ENCODE results near the gene PBRM1. TPM values are rescaled to one million over a fixed set of nuclear protein-coding genes. Genes with fewer than 3 reads are reported as not detected.

The PBRM1 gene
- polyA plus RNA-seq, 3 donors, result 26.1 to 72.9 (median 38.0) TPM

DNA sequence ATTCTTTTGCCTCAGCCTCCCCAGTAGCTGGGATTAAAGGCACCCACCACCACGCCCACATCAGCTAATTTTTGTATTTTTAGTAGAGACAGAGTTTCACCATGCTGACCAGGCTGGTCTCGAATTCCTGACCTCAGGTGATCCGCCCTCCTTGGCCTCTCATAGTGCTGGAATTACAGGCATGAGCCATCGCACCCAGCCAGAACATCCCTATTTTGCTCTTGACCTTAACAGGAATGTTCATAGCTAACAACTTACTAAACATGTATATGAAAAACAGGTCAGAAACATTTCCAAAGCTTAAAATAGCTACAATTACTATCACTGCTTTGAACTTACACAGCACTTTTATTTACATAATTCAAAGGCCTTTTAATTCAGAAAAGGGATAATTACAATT lies 115.6 kb downstream of the PBRM1 start:
- TF ChIP-seq, protein P1, sequence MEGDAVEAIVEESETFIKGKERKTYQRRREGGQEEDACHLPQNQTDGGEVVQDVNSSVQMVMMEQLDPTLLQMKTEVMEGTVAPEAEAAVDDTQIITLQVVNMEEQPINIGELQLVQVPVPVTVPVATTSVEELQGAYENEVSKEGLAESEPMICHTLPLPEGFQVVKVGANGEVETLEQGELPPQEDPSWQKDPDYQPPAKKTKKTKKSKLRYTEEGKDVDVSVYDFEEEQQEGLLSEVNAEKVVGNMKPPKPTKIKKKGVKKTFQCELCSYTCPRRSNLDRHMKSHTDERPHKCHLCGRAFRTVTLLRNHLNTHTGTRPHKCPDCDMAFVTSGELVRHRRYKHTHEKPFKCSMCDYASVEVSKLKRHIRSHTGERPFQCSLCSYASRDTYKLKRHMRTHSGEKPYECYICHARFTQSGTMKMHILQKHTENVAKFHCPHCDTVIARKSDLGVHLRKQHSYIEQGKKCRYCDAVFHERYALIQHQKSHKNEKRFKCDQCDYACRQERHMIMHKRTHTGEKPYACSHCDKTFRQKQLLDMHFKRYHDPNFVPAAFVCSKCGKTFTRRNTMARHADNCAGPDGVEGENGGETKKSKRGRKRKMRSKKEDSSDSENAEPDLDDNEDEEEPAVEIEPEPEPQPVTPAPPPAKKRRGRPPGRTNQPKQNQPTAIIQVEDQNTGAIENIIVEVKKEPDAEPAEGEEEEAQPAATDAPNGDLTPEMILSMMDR (IDR thresholded peaks at IDR 0.05), result no peak
- Mint-ChIP-seq H3K4me3 (no peak overlapping the region), H3K9me3 (peaks cover 0 to 3% (median 0%) of the 10 kb centered on the region in 7 donors), H3K27ac (peak overlapping the region in 2 of 7 donors; percentile 46 to 74), H3K4me1 (no peaks in the 10 kb centered on the region), H3K36me3 (peaks cover 57 to 87% of the 10 kb centered on the region in 2 donors), H3K27me3 (ENCODE audit: low read depth in 3 of 3) (peaks cover 0 to 1% (median 0%) of the 10 kb centered on the region in 3 donors)
- Histone ChIP-seq H3K27me3 (ENCODE audit: control insufficient read depth in 2 of 2, insufficient read depth in 2 of 2, low read length in 2 of 2) (no peaks in the 10 kb centered on the region), H3K4me3 (replicated peaks in 1 of 3; ENCODE audit: low read depth in 2 of 3, low read length in 3 of 3) (no peak overlapping the region), H3K27ac (ENCODE audit: low read depth in 1 of 2, low read length in 2 of 2) (no peak overlapping the region), H3K9ac (ENCODE audit: insufficient read depth, low read length, poor library complexity, severe bottlenecking) (no peak overlapping the region), H3K36me3 (replicated peaks in 1 of 2; ENCODE audit: control insufficient read depth in 1 of 2, insufficient read depth in 2 of 2, low read length in 2 of 2) (peaks cover 49 to 89% of the 10 kb centered on the region in 2 donors), H3K9me3 (replicated peaks in 1 of 2; ENCODE audit: control insufficient read depth in 1 of 2, insufficient read depth in 1 of 2, low read length in 2 of 2) (no peaks in the 10 kb centered on the region), H3K4me1 (ENCODE audit: control insufficient read depth in 1 of 2, insufficient read depth in 2 of 2, low read length in 2 of 2) (no peaks in the 10 kb centered on the region), H4K20me1 (ENCODE audit: insufficient read depth, low read length) (peaks cover 6% of the 10 kb centered on the region), H2AFZ (ENCODE audit: insufficient read depth, low read depth, low read length, poor library complexity, severe bottlenecking) (no peak overlapping the region), H3K79me2 (ENCODE audit: insufficient read depth, low read length) (no peaks in the 10 kb centered on the region), H3K4me2 (replicated peaks; ENCODE audit: extremely low read depth, low read length, poor library complexity, severe bottlenecking) (no peak overlapping the region)
- intact Hi-C loops (cut with micrococcal nuclease), result no loop called here
- no peak for DNase-seq
- 100% methylated on average over 3 of the region's 4 CpGs for WGBS (ENCODE audit: insufficient coverage)

DNA sequence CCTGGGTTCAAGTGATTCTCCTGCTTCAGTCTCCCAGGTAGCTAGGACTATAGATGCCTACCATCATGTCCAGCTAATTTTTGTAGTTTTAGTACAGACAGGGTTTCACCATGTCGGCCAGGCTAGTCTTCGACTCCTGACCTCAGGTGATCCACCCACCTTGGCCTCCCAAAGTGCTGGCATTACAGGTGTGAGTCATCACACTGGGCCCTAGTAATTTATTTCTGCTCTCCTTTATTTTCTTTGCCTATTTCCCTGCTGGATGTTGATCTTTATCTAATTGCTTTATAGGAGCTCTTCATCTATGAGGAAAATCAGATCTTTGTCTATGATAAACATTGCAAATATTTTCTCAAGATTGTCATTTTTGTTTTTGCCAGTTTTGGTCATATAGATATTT lies 117.6 kb downstream of the PBRM1 start:
- Mint-ChIP-seq H3K36me3 (peaks cover 48 to 88% of the 10 kb centered on the region in 2 donors), H3K9me3 (peaks cover 0 to 3% (median 0%) of the 10 kb centered on the region in 7 donors), H3K27ac (peak overlapping the region in 2 of 7 donors; percentile 15 to 73), H3K4me1 (no peaks in the 10 kb centered on the region), H3K4me3 (no peak overlapping the region), H3K27me3 (ENCODE audit: low read depth in 3 of 3) (peaks cover 0 to 1% (median 0%) of the 10 kb centered on the region in 3 donors)
- intact Hi-C loops (cut with micrococcal nuclease), result no loop called here
- TF ChIP-seq, protein P1 (IDR thresholded peaks at IDR 0.05), result no peak
- Histone ChIP-seq H3K27ac (ENCODE audit: low read depth in 1 of 2, low read length in 2 of 2) (no peak overlapping the region), H3K27me3 (ENCODE audit: control insufficient read depth in 2 of 2, insufficient read depth in 2 of 2, low read length in 2 of 2) (no peaks in the 10 kb centered on the region), H3K9ac (ENCODE audit: insufficient read depth, low read length, poor library complexity, severe bottlenecking) (no peak overlapping the region), H3K36me3 (replicated peaks in 1 of 2; ENCODE audit: control insufficient read depth in 1 of 2, insufficient read depth in 2 of 2, low read length in 2 of 2) (peaks cover 47 to 87% of the 10 kb centered on the region in 2 donors), H3K4me1 (ENCODE audit: control insufficient read depth in 1 of 2, insufficient read depth in 2 of 2, low read length in 2 of 2) (no peaks in the 10 kb centered on the region), H3K4me3 (replicated peaks in 1 of 3; ENCODE audit: low read depth in 2 of 3, low read length in 3 of 3) (no peak overlapping the region), H2AFZ (ENCODE audit: insufficient read depth, low read depth, low read length, poor library complexity, severe bottlenecking) (no peak overlapping the region), H3K4me2 (replicated peaks; ENCODE audit: extremely low read depth, low read length, poor library complexity, severe bottlenecking) (no peak overlapping the region), H3K79me2 (ENCODE audit: insufficient read depth, low read length) (no peaks in the 10 kb centered on the region), H4K20me1 (ENCODE audit: insufficient read depth, low read length) (no peaks in the 10 kb centered on the region), H3K9me3 (replicated peaks in 1 of 2; ENCODE audit: control insufficient read depth in 1 of 2, insufficient read depth in 1 of 2, low read length in 2 of 2) (no peaks in the 10 kb centered on the region)
- 94% methylated on average over 2 of the region's 2 CpGs for WGBS (ENCODE audit: insufficient coverage)
- no peak for DNase-seq
